Left colon (tissue), 2 donors: Measurements from ENCODE around the gene PRSS22. TPM values are rescaled to one million over a fixed set of nuclear protein-coding genes. Genes with fewer than 3 reads are reported as not detected.

Experiments used
- ATAC-seq: fragments of 200-7000 bp; cut with Tn5 transposase; one replicate; pipeline ENCODE4 v1.9.1; 2020; ENCODE audit warnings: mild to moderate bottlenecking, moderate library complexity
- DNase-seq, 2 donors: peaks; one replicate each; pipeline ENCODE4 v3.0.0-alpha.2; 2020
- intact Hi-C, 2 donors: fragments of 100-400 bp; cut with DNase I in 1 of 2; cut with micrococcal nuclease in 1 of 2; formaldehyde crosslinking; loops; one replicate each; pipeline versions ENCODE4 v1.11.2 to v1.14.0; 2022; cut with DNase I, micrococcal nuclease
- total RNA-seq, 2 donors: library from RNA; stranded (reverse); fragmentation: NEBNext Ultra II Directional; extraction: Animal tissue kit (Norgen Biotek cat#: 25700); gene quantifications; one replicate each; pipeline ENCODE4 v1.2.1, GENCODE V29; 2021
- donor health status: DM: no; HTN: no; CAD: no.
- donor health status: DM: yes; HTN: yes; CAD: no.

The PRSS22 gene
- total RNA-seq, 2 donors from 2014 or later, result 0.78 to 12.9 TPM

GRCh38 chr16:2882650-2883457 lies 24.9 kb upstream of the PRSS22 start, which contains the start of gene FLYWCH2:
FLYWCH2 (plus strand) TSS chr16:2883215; CDS start chr16:2896450, 13,235 bp downstream.
- DNase-seq (peak; percentile 99), ATAC-seq (peak; percentile 91)
- intact Hi-C loops, result no loop called here

DNA sequence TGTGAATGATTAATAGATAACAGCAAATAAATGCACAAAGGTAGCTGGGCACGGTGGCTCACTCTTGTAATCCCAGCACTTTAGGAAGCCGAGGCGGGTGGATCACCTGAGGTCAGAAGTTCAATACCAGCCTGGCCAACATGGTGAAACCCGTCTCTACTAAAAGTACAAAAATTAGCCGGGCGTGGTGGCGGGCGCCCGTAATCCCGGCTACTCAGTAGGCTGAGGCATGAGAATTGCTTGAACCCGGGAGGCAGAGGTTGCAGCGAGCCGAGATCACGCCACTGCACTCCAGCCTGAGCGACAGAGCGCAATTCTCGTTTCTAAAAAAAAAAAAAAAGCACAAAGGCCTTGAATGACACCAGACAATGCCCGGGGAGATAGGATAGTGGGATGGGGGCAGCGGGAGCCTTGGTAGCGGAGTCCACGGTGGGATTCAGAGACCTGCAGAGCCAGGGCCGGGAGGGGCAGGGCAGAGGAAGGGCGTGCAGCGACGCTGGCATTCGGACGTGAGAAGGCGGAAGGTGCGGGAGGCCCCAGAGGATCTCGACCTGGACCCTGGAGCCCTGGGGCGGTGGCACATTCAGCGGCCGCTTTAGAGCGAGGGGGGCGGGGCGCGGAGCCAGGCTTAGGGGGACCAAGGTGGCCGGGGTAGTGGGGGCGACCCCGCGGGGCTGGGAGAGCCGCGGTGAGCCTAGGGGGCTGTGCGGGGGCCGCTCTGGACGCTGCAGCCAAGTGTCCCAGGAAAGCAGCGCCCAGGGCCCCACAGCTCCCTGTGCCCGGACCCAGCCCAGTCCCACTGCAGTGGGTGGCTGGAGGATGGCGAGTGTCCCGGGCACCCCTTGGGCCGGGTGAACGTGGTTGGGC lies 24.0 kb upstream of the PRSS22 start:
- intact Hi-C loops, result no loop called here
- ATAC-seq (peak; percentile 63), DNase-seq (peak; percentile 75 to 81)

- no peak for ATAC-seq
- no peak for DNase-seq
- intact Hi-C loops, result loop anchor here in 1 of 2 donors (5.0 kb wide), 1 partner anchor 37 kb away; no protein-coding TSS in a partner anchor
Measured at GRCh38 chr16:2879854-2880508, 22.0 kb upstream of the PRSS22 start.

DNA sequence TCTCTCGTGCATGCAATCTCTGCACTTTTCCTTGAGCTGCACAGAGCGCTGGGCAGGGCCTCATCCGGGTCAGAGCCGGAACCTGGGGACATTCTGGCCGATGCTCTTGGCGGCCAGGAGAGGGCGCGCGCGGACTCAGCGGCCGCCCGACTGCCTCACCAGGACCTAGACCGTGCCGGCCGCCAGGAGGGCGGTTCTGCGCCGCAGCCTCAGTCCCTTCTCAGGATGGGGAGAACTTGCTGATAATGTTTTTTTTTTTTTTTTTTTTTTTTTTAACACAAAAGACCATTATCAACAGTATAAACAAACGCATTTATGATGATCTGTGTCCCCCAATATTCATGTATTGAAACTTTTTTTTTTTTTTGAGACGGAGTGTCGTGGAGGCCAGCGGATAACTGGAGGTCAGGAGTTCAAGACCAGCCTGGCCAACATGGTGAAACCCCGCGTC lies 17.0 kb upstream of the PRSS22 start:
- intact Hi-C loops, result loop anchor here in 1 of 2 donors (5.0 kb wide), 1 partner anchor 42 kb away; no protein-coding TSS in a partner anchor
- ATAC-seq (peak; percentile 100), DNase-seq (peak; percentile 74 to 81)

GRCh38 chr16:2874032-2874911 lies 16.3 kb upstream of the PRSS22 start:
- intact Hi-C loops, result no loop called here
- peak; percentile 7 for ATAC-seq
- DNase-seq, result peak in 1 of 2 donors; percentile 27

GRCh38 chr16:2871926-2872325 lies 14.0 kb upstream of the PRSS22 start:
- ATAC-seq (no peak), DNase-seq (no peak)
- intact Hi-C loops, result no loop called here

- ATAC-seq (peak; percentile 96), DNase-seq (peak; percentile 92 to 97)
- intact Hi-C loops, result no loop called here
Measured at GRCh38 chr16:2867987-2868789, 10.2 kb upstream of the PRSS22 start.

DNA sequence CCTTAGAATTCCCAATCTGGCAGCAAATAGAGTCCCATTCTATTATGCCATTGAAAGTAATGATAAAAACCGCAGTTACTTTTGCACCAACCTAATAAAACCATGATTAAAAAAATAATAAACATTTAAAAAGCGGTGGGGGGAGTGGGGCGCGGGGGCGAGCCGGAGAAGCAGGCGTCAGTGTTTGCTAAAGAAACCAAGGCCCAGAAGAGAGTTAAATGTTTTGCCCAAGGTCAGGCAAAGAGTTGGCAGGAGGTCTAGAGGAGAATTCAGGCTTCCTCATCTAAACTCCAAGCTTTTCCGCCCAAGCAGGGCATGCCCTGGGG lies 9.7 kb upstream of the PRSS22 start:
- intact Hi-C loops, result no loop called here
- ATAC-seq, result no peak
- DNase-seq, result no peak

GRCh38 chr16:2866431-2866830 lies 8.5 kb upstream of the PRSS22 start:
- ATAC-seq, result no peak
- no peak for DNase-seq
- intact Hi-C loops, result no loop called here

DNA sequence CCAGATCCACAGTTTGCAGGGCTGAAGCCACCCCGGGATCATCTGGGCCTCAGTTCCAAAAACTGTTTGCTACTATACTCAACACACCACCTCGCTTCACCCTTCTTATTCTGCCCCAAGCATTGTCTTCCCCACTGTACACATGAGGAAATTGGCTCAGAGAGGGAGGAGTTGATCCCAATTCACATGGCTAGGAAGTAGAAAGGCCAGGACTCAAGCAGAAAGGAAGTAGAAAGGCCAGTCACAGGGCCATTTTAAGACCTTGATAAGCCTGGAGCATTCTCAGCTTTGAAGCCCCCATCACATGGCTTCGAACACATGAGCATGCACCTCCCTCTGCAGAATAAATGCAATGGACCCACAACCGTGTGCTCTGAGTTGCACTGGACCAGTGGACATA lies 7.7 kb upstream of the PRSS22 start:
- ATAC-seq, result no peak
- no peak for DNase-seq
- intact Hi-C loops, result no loop called here

- ATAC-seq (no peak), DNase-seq (no peak)
- intact Hi-C loops, result no loop called here
Measured at GRCh38 chr16:2860826-2861567, 3.0 kb upstream of the PRSS22 start.

- no peak for DNase-seq
- intact Hi-C loops, result no loop called here
Measured at GRCh38 chr16:2859686-2860265, 1.8 kb upstream of the PRSS22 start.

GRCh38 chr16:2858245-2859025 lies 465 bp upstream of the PRSS22 start:
- DNase-seq (peak; percentile 83 to 92), ATAC-seq (peak; percentile 96)
- intact Hi-C loops, result no loop called here

More at GRCh38 chr16:2859686-2860265, 1.8 kb upstream of the PRSS22 start:
- no peak for ATAC-seq

GRCh38 chr16:2856686-2857450 lies 1.1 kb downstream of the PRSS22 start:
- no peak for DNase-seq
- no peak for ATAC-seq
- intact Hi-C loops, result no loop called here

GRCh38 chr16:2856061-2856670 lies 1.8 kb downstream of the PRSS22 start:
- intact Hi-C loops, result no loop called here
- ATAC-seq (no peak), DNase-seq (no peak)
